ENCODE measurements around the gene OBP2B. TPM values are rescaled to one million over a fixed set of nuclear protein-coding genes. Genes with fewer than 3 reads are reported as not detected.

OBP2B gene
- polyA plus RNA-seq, 1 donor: not detected

DNA sequence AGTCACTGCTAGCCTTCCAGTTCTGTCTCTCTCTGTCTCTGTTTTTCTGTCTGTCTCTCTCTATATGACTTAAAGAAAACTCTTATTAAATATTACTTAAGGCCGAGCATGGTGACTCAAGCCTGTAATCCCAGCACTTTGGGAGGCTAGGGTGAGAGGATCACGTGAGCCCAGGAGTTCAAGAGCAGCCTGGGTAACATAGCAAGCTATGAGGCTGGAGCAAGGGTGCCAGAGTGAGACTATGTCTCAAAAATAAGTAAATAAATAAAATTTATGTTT, 43.7 kb downstream of the OBP2B start:
- no peak for DNase-seq

DNA sequence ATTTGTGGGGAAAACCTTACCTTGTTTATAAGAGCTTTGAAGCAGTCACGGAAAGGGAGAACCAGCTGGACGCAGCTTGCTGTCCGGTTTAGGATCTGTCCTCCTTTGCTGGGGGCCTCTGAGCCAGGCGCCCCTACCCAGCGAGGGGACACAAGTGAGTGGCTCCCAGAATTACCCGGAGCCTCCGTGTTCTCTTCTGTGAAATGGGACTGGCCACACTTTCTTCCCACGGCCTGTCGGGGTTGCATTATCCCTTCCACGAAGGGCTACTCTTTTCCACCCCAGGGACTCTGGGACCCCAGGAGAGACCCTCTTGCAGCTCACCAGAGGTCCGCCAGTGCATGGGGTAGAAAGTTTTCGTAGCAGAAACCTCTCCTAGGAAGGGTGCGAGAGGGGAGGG, 44.9 kb downstream of the OBP2B start:
- DNase-seq: no peak

DNA sequence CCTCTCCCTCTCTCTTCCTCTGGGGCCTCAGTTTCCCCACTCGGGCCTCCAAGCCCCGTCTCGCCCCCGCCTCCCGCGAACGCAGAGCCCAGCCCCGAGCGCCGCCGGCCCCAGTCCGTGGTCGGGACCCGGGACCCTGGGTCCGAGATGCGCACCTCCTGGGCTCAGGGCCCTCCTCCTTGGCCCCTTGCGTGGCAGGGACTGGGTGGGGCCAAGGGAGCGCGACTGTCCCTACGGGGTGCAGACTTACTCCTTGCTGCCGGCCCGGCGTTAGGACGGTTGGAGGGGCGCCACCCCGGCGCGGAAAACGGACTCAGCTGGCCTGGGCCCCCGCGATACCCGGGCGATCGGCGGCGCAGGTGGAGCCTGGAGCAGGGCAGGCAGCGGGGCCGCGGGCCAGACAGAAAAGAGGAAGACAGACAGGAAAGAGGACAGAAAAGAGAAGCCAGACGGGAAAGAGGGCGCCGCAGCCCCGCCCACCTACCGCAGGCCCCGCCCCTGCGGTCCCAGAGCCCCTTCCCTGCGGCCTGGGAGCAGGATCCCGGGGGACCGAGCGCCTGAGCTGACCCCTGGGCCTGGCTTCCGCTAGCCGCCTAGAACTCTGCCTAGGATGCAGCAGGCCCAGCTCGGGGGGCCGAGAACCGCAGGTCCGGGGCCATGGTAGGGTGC, 45.4 kb downstream of the OBP2B start, which contains the start of gene GBGT1:
GBGT1 (minus strand) TSS at position 411 of the 669 bp plus-strand sequence. CDS start 1,502 bp downstream, outside the sequence.
- peak; percentile 62 for DNase-seq

DNA sequence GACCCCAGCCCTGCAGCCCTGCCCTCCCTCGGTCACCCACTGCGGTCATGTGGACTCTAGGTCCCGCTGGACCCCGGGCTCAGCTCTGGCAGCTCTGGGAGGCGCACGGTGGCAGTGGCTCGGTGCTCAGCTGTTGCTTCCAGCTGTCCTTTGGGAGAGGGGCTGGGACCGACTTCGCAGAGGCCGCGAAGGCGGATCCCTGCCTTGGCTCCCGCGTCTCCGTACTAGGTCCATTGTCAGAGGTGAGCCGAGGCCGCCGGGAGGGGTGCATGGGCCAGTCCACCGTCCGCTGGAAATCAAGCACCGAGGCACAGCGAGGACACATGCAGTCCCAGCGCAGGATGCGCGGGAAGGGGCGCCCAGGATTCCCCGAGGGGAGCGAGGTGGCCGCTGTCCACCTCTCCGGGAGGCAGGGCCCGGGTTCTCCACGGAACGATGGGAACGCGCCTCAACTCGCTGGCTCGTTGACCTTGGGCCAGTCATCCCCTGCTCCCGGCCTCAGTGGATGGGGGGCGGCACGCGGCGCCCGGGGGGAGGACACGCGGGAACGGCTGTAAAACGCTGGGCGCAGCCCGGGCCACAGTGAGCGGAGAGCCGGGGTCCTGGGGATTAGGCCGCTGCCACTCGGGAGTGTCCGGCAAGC, 46.1 kb downstream of the OBP2B start:
- DNase-seq: no peak

DNA sequence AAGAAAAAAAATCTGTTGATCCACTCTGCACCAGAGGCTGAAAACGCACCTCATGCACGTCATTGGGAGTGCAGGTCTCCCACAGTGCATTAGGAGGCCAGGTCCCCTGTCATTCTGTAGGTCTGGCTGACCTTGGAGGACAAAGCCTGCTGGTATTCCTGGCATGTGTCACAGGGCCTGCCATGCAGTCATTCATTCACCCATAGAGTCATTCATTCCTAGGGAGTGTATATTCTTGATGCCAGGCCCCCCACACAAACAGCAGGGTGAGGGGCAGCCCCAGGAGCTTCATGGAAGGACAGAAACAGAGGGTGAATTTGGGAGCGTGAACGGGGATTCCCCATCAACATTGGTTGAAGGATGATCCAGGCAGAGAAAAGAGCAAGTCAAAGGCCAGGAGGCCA, 47.5 kb downstream of the OBP2B start:
- no peak for DNase-seq

DNA sequence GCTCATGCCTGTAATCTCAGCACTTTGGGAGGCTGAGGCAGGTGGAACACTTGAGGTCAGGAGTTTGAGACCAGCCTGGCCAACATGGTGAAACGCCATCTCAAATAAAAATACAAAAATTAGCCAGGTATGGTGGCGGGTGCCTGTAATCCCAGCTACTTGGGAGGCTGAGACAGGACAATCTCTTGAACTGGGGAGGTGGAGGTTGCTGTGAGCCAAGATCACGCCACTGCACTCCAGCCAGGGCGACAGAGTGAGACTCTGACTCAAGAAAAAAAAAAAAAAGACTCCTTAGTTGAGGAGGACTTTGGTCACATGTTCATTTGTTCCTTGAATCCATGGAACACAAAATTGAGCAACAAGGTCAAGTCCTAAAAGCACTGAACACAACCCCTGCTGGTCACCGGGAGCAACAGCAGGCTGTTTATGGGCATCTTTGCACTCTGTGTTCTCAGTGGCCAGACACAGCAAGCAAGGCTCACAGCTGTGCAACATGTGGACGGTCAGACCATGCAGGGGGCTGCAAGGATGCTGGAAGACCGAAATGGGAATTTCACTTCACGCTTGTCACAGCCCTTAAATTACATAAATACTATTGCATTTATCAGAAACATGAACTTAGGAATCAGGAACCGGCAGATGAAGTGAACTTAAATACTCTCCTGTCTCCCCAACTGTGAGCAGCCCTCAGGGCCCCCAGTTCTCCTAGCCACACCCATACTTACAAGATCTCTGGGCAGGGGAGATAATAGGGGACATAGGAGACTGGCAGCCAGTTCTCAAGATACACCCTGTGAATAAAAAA, 48.1 kb downstream of the OBP2B start:
- no peak for DNase-seq

DNA sequence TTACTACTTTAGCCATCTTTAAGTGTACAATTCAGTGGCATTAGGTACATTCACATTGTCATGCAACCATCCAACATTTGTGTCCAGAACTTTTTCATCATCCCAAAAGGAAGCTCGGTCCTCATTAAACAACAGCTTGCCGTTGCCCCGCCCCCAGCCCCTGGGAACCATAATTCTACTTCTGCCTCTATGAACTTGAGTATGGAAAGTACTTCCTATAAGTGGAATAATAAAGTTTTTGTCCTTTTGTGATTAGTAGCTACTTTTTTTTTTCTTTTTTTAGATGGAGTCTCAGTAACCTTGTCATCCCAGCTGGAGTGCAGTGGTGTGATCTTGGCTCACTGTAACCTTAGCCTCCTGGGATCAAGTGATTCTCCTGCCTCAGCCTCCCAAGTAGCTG, 50.4 kb downstream of the OBP2B start:
- no peak for DNase-seq

Other genes with a start within 250 kb of the OBP2B start
- gene GFI1B, start 230.6 kb downstream of the OBP2B start, polyA plus RNA-seq (ENCODE audit: insufficient read length): 0.56 TPM
- gene GTF3C5, start 178.3 kb downstream of the OBP2B start, polyA plus RNA-seq (ENCODE audit: insufficient read length): 58.8 TPM
- gene CEL, start 147.3 kb downstream of the OBP2B start, polyA plus RNA-seq (ENCODE audit: insufficient read length): 2.6 TPM
- gene RALGDS, start 88.0 kb downstream of the OBP2B start, polyA plus RNA-seq (ENCODE audit: insufficient read length): 56.8 TPM
- 5.4 TPM for gene GBGT1, start 45.3 kb downstream of the OBP2B start, polyA plus RNA-seq (ENCODE audit: insufficient read length)
- gene ABO, start 66.0 kb upstream of the OBP2B start, polyA plus RNA-seq (ENCODE audit: insufficient read length): 4.5 TPM
- 26.1 TPM for gene SURF6, start 126.9 kb upstream of the OBP2B start, polyA plus RNA-seq (ENCODE audit: insufficient read length)
- gene MED22, start 138.9 kb upstream of the OBP2B start, polyA plus RNA-seq (ENCODE audit: insufficient read length): 29.2 TPM
- 2,303 TPM for gene RPL7A, start 139.0 kb upstream of the OBP2B start, polyA plus RNA-seq (ENCODE audit: insufficient read length)
- 35.5 TPM for gene SURF1, start 147.2 kb upstream of the OBP2B start, polyA plus RNA-seq (ENCODE audit: insufficient read length)
- 13.9 TPM for gene SURF2, start 147.3 kb upstream of the OBP2B start, polyA plus RNA-seq (ENCODE audit: insufficient read length)
- gene SURF4, start 166.8 kb upstream of the OBP2B start, polyA plus RNA-seq (ENCODE audit: insufficient read length): 89.8 TPM
- gene STKLD1, start 167.1 kb upstream of the OBP2B start, polyA plus RNA-seq (ENCODE audit: insufficient read length): 1.5 TPM
- 43.6 TPM for gene REXO4, start 208.8 kb upstream of the OBP2B start, polyA plus RNA-seq (ENCODE audit: insufficient read length)
- 10.4 TPM for gene ADAMTS13, start 213.1 kb upstream of the OBP2B start, polyA plus RNA-seq (ENCODE audit: insufficient read length)